Measurements from ENCODE around the gene MRPL17.

MRPL17 gene

DNA sequence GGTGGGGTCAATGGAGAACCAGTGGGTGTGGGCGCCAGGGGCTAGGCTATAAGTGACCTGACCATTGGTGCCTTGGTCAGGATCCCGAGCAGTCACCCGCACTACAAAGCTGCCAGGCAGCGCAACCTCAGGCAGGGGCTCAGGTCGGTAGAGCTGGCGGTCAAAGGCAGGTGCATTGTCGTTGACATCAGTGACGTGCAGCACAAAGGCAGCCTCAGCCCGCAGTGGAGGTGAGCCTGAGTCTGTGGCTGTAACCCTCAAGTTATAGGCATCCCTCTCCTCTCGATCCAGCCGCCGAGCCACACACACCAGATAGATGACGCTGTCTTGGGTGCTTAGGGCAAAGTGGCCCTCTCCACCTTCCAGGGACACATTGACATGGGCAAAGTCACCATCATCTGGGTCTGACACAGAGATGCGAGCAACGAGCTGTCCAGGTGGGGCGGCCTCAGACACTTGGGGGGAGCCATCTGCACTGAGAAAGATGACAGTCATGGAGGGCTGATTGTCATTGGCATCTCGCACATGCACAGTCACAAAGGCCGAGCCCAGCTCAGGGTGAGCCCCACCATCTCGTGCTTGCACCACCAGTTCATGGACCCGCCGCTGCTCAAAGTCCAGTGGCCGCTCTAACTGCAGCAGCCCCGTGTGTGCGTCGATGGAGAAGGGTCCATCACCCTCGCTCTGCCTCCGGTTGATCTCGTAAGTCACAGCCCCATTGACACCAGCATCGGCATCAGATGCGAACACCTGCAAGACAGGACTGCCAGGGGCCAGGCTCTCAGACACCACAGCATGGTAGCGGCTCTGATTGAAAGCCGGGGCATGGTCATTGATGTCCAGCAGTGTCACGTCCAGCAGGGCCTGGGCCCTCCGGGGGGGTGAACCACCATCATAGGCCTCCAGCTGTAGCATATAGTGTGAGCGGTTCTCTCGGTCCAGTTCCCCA is 42.8 kb downstream of the MRPL17 start:
- intact Hi-C loops (cut with DNase I), result no loop called here
- DNase-seq, result no peak

DNA sequence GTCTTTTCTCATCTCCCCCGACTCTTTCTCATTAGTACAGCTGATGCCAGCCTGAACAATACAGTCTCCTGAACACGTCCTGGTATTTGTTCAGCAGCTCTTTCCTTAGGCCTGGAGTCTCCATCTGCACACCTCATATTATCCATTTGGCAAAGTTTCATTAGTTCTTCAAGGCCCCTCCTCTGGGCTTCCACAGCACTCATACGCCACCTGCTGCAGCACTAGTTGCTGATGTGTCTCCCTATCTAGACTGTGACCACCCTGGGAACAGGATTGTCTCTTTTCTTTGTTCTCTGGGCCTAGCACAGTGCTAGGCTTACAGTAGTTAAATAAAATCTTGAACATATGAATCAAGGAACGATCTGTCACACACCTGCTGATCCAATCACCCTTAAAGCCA is 44.7 kb downstream of the MRPL17 start:
- no peak for DNase-seq
- intact Hi-C loops (cut with DNase I), result no loop called here

DNA sequence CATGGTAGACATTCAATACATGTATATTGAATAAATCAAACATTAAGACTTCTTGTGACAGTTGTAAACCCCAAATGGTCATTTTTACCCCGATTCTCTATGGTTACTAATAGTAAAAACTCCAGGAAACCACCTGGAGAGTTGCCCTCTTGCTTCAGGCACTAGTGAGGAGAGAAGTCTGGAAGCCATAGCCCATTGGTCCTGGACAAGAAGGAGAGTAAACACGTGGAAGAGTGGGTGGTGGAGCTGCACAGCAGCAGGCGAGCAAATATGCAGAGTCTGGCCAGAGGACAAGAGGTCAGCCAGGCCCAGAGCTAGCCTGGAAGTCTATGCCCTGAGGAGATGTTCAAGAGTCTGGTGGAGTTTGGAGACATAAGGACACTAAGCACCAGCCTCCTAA is 45.3 kb downstream of the MRPL17 start:
- intact Hi-C loops (cut with DNase I), result loop anchor here (1.0 kb wide), 1 partner anchor 30 kb away; no protein-coding TSS in a partner anchor
- DNase-seq, result peak in 1 of 42 donors; percentile 23

DNA sequence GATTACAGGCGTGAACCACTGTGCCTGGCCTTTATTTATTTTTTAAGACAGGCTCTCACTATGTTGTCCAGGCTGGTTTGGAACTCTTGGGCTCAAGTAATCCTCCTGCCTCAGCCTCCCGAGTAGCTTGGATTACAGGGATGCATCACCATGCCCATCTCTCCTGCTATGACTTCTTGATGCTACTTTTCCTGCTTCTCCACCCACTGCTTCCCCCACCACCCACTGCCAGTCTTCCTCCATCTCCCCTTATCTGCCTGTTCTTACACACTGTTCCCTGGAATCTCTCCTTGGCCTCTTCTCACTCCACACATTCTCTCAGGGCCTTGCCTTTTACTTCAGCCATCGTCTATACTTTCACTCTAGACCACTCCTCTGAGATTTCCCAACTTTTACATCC is 46.7 kb downstream of the MRPL17 start:
- intact Hi-C loops (cut with DNase I), result no loop called here

DNA sequence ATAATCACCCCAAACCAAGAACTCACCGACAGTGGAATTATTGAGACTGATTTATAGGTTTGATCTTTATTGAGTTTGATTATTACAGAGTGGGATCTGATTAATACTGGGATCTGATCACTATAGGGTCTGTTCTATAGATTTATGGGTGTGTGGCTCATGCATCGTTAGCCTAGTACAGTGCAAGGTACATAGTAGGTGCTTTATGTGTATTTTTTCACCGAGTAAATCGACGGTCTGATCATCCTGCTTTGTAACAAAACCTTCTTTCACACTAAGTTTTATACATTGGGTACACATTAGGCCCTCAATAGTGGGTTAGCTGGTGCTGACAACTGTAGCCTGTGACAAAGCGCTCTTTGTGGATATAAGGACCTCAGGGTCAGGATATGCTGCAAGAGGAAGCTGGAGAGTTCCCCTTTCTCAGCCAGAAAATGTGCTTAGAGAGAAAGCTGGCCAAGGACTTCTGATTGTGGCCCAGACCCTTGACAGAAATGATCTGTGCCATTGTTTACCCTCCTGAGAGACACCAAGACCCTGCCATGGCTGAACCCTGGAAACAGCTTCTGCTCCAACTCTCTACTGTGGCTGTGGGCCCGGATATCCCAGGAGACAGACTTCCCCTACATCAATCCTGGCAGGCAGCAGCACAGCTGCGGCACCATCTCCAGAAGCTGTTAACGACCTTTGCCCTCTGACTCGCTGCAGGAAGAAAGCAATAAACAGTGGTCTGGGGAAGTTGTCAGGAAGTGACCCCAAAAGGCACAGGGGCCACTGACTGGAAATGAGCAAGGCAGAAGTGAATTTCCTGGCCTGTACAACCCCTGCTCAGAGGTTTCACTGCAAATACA is 47.8 kb downstream of the MRPL17 start:
- peak in 37 of 42 donors; percentile 32 to 82 (median 60) for DNase-seq
- intact Hi-C loops (cut with DNase I), result no loop called here

More for the DNA sequence above, 46.7 kb downstream of the MRPL17 start:
- DNase-seq, result no peak

DNA sequence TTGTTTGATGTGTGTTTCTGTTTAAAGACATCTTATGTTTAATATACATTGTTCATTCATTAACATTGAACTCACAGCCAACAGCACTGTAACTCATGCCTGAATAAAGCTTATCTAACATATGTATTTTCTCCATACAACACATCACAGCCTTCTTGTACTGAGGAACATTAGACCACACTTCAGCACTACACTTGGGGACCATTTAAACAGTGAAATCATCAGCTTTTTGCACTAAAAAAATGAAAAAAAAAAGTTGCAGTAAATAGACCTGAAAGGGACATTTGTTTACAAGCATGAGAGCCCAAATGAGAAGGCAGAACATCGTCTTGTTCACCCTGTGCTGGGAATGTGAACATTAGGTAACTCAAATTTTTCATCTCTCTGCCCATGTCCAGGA is 48.6 kb downstream of the MRPL17 start:
- DNase-seq, result no peak
- intact Hi-C loops (cut with DNase I), result no loop called here

DNA sequence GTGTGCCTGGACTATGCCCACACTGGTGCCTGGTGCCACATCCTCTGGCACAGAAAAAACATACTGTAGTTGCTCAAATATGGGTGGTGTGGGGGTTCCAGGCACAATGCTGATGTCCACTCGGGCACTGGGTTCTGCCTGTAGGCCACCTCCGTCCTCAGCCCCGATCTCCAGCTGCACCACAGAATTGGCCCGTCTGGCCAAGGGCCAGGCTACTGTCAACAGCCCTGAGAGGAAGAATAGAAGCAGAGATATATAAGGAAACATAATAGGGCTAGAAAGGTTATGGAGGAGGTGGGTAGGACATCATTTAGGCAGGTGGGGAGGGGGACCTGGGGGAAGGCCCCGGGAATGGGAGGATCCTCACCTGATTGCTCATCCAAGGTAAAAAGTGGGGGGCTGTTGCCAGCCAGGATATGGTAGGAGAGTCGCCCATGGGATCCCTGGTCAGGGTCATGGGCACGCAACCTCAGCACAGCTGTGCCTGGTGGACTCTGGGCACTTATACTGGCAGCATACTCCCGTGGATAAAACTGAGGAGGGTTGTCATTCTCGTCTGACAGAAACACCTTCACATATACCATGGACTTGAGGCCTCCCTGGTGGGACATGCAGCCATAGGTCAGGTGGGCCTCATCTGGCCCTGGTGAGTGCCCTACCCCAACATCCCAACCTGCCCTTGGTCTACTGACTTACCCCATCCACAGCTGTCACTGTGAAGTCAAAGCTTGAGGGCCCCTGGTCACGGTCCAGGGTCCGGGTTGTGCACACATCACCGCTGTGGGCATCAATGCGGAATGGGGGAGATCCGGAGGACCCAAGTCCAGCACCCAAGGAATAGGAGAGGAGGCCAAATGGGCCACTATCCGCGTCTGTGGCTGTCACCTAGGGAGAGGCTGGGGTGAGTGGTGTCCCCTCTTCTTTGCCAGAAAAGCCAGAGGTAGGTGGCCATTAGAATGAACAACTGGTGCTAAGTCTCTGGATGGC is 49.4 kb downstream of the MRPL17 start:
- intact Hi-C loops (cut with DNase I), result no loop called here
- no peak for DNase-seq

DNA sequence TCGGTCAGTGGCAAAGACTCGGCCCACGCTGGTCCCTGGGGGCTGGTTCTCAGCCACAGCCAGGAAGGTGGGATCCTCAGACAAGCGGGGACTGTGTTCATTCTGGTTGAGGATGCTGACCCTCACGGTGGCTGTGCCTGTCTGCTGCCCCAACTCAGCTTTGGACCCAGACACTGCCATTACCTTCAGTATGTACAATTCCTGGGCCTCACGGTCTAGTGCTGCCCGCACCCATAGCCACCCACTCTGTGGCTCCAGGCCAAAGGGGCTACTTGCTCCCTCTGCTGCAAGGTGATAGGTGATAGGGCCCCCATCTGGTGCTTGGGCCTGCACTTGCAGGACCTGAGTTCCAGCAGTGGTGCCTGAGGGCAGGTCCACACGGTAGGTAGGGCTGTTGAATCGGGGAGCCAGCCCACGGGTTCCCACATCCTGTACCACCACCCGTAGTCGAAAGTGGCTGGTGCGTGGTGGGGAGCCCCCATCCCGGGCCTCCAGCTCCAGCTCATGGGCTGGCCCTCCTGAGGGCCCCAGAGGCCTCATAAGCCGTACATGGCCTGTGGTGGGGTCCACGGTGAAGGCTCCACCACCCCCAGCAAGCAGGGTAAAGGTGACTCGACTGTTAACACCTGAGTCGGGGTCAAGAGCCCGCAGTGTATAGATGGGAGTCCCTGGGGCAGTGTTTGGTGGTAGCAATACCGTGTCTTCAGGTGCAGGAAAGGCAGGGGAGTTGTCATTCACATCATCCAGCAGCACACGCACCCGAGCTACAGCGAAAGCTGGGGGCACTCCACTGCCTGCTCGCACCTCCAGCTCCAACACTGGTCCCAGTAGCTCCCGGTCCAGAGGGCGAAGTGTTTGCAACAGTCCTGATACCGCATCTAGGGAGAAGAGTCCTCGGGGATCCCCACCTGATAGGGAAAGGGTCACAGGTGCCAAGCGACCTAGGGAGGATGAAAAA is 50.7 kb downstream of the MRPL17 start:
- no peak for DNase-seq
- intact Hi-C loops (cut with DNase I), result no loop called here

DNA sequence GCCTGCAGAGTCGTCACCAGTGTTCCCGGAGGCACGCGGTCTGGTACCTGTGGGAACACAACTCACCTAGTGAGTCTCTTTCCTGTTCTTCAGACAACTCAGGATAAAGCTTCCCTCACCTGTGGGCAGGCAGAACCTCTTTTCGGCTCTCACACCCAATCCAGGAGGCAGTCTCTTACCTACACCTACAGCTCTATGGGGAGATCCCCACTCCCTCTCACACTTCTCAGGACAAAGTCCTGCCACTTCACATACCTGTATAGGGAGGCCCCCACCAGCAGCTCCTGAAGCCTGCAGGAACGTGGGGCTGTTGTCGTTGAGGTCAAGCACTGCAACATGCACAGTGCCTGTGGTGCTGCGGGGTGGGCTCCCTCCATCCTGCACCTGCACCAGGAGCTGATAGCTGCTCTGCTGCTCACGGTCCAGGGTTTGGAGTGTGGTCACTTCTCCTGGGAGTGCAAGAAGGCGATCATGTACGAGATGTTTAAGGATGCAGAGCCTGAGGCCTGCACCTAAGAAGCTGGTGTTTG is 51.7 kb downstream of the MRPL17 start:
- intact Hi-C loops (cut with DNase I), result no loop called here
- DNase-seq, result no peak

DNA sequence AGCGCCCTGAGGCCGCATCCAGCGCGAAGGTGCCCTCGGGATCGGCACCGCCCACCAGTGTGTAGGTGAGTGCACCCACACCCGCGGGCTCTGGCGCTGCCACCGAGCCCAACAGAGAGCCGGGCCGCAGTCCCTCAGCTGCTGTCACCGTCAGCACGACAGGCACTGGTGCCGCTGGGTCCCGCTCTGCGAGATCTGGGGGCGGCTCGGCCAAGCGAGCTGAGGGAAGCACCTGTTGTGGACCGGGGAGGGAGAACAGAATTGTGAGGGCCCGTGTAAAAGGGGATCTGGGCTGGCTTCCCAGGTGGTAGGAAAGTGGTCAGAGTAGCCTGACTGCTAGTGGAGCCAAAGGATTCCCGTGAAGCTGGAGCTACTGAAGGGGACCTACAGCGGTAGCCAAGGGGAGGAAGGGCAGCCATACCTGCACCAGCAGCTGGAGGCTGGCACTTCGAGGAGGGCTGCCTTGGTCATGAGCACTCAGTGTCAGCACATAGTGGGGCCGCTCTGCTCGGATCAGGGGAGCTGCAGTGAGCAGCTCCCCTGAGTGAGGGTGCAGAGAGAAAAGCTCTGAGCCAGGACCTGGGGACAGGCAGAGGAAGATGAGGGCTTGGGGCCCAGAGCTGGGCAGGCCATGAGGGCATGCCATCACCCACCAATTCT is 52.4 kb downstream of the MRPL17 start:
- DNase-seq, result peak in 1 of 42 donors; percentile 7
- intact Hi-C loops (cut with DNase I), result no loop called here
